Measurements from ENCODE around the gene PPP2CA. TPM values are rescaled to one million over a fixed set of nuclear protein-coding genes. Genes with fewer than 3 reads are reported as not detected.

The PPP2CA gene
- total RNA-seq, 4 donors from 2014 or later = 90.2 to 179 (median 155) TPM

DNA sequence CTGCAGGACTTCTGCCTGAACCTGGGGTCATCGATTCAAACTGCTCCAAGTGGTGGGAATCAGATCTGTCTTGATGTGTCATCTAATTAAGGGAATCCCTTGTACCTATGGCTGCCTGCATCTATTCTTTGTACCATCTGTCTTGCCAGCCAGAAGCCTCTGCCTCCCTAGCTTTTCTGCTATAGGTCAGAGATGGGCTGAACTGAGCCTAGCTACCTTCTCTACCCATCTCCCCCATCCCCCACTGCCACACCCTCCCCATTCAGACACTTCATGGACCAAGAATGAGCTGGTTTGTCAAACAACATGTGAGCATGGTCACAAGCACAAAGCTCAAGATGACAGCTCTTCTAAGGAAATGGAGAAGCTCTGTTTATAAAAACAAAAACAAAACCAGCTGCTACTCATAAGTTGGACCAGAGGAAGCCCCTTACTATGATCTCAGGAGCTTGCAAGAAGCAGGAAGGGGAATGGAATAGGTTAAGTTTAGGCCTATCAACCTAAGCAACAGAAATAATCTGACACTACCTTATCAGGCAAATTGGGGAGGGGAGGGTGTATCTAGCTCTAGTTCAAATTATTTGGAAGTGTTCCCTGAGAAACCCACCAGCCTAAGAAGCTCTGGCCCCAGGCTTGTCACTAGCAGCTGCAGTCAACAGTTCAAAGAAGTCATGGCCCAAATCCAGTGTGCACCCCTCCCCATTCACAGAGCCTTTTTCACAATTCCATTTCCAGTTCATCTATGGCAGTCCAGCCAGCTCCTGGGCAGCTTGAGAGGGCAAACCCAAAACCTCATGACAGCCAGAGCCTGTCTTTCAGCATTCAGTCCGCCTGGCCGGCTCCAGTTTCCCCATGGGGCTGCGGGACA, 79.0 kb downstream of the PPP2CA start:
- H3K36me3 ChIP-seq = peaks cover 0 to 33% of the 10 kb centered on the region in 2 donors
- intact Hi-C loops (cut with DNase I; ENCODE audit: low total_unique reads) (loop anchor here (1.0 kb wide), 2 partner anchors 45 to 108 kb away; no protein-coding TSS in a partner anchor), in situ Hi-C loops (cut with MboI; ENCODE audit: low sequenced_read_pairs in 4 of 4) (loop anchor here (5.0 to 25.0 kb wide), 4 partner anchors 52 to 110 kb away; no protein-coding TSS in a partner anchor)
- ATAC-seq (no peak), DNase-seq (no peak)
- peaks cover 26 to 27% of the 10 kb centered on the region in 2 donors for H3K4me1 ChIP-seq
- H3K4me3 ChIP-seq = no peak overlapping the region
- TF ChIP-seq, protein P1, sequence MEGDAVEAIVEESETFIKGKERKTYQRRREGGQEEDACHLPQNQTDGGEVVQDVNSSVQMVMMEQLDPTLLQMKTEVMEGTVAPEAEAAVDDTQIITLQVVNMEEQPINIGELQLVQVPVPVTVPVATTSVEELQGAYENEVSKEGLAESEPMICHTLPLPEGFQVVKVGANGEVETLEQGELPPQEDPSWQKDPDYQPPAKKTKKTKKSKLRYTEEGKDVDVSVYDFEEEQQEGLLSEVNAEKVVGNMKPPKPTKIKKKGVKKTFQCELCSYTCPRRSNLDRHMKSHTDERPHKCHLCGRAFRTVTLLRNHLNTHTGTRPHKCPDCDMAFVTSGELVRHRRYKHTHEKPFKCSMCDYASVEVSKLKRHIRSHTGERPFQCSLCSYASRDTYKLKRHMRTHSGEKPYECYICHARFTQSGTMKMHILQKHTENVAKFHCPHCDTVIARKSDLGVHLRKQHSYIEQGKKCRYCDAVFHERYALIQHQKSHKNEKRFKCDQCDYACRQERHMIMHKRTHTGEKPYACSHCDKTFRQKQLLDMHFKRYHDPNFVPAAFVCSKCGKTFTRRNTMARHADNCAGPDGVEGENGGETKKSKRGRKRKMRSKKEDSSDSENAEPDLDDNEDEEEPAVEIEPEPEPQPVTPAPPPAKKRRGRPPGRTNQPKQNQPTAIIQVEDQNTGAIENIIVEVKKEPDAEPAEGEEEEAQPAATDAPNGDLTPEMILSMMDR (IDR thresholded peaks at IDR 0.05 in 4 of 5, conservative IDR thresholded peaks at IDR 0.05 in 1 of 5) = no peak
- no peak for TF ChIP-seq POLR2A (IDR thresholded peaks at IDR 0.05)
- H3K27me3 ChIP-seq = no peaks in the 10 kb centered on the region
- H3K9me3 ChIP-seq = no peaks in the 10 kb centered on the region
- peak overlapping the region; percentile 5 to 63 (median 40) for H3K27ac ChIP-seq

DNA sequence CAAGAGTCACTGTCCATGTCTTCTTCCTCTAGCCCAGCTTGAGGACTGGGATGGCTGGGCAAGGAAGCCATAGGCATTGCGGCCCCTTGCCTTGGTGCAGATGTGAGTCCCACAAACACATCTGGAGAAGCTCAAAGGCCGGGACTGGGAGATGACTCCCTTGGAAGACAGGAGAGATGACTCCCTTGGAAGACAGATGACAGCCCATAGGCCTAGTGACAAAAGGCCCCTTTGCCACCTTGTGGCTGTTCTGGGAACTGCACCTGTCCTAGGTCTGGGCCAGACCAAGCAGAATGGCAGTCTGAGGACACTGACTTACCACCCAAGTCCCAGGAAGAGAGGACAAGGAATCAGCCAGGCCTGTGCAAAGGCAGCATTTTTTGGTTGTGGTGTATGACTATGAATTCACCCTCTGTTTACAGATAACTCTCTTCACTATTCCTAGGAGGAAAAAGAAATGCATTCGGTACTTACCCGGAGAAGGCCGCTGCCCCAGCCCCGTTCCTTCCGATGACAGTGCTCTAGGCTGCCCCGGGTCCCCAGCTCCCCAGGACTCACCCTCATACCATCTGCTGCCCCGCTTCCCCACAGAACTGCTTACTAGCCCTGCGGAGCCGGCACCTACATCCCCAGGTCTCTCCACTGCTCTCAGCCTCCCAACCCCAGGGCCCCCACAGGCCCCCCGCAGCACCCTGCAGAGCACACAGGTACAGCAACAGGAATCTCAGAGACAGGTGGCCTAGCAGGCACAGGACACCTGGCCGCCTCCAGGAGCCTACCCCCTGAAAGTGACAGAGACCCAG, 79.9 kb downstream of the PPP2CA start:
- peaks cover 24 to 26% of the 10 kb centered on the region in 2 donors for H3K4me1 ChIP-seq
- H3K36me3 ChIP-seq = peaks cover 0 to 30% of the 10 kb centered on the region in 2 donors
- intact Hi-C loops (cut with DNase I; ENCODE audit: low total_unique reads) (loop anchor here (1.0 kb wide), 2 partner anchors 44 to 107 kb away; no protein-coding TSS in a partner anchor), in situ Hi-C loops (cut with MboI; ENCODE audit: low sequenced_read_pairs in 4 of 4) (loop anchor here (5.0 to 25.0 kb wide), 4 partner anchors 51 to 109 kb away; no protein-coding TSS in a partner anchor)
- TF ChIP-seq, protein P1 (IDR thresholded peaks at IDR 0.05 in 4 of 5, conservative IDR thresholded peaks at IDR 0.05 in 1 of 5) = peak; percentile 83 to 95 (median 93)
- no peak for TF ChIP-seq POLR2A (IDR thresholded peaks at IDR 0.05)
- no peaks in the 10 kb centered on the region for H3K9me3 ChIP-seq
- H3K27me3 ChIP-seq = no peaks in the 10 kb centered on the region
- peak overlapping the region in 1 of 4 donors; percentile 52 for H3K27ac ChIP-seq
- peak in 1 of 2 donors; percentile 75 for DNase-seq
- peak; percentile 85 to 91 for ATAC-seq
- no peak overlapping the region for H3K4me3 ChIP-seq

DNA sequence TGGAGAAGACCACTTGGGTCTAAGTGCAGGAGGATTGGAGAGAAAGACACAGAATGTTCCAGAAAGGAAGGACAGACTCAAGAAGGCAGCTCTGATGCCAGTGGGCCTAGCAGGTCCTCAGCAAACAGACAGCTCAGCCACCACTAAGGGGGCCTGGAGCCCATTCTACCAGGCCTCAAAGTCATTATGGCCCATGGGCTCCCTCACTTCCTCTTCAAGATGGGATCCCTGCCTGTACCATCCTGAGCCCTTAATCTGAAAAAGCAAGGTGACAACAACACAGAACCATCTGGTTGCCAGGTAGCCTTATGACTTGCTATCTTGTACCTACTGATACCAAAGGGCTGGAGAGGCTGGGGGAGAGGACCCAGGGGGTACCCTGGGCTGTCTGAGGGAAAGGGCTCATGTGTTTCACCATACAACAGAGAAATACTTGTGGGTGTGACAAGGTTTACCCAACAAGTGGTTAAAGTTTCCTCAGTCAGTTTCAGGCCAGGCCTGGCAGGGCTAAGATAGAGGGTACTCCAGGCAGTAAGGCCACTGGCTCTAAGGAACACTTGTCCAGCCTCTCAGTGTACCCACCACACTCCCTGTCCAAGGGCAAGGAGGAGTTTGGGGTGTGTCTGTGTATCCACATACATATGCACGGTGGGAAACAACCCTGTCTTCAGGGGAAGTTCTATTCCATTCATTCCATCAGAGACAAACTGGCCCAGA, 80.7 kb downstream of the PPP2CA start:
- H3K27ac ChIP-seq = no peak overlapping the region
- no peaks in the 10 kb centered on the region for H3K9me3 ChIP-seq
- peaks cover 0 to 28% of the 10 kb centered on the region in 2 donors for H3K36me3 ChIP-seq
- DNase-seq (no peak), ATAC-seq (no peak)
- intact Hi-C loops (cut with DNase I; ENCODE audit: low total_unique reads) (no loop called here), in situ Hi-C loops (cut with MboI; ENCODE audit: low sequenced_read_pairs in 4 of 4) (loop anchor here (5.0 to 25.0 kb wide), 4 partner anchors 50 to 108 kb away; no protein-coding TSS in a partner anchor)
- no peak for TF ChIP-seq POLR2A (IDR thresholded peaks at IDR 0.05)
- TF ChIP-seq, protein P1 (IDR thresholded peaks at IDR 0.05 in 4 of 5, conservative IDR thresholded peaks at IDR 0.05 in 1 of 5) = no peak
- H3K27me3 ChIP-seq = no peaks in the 10 kb centered on the region
- peaks cover 21 to 32% of the 10 kb centered on the region in 2 donors for H3K4me1 ChIP-seq
- no peak overlapping the region for H3K4me3 ChIP-seq

Small RNA genes lying within 50 kb of the gene (microRNA-seq; reads per million reads assigned to microRNA genes)
- 0 to 0.85 reads per million in 2 donors for gene MIR3661 (ENCODE audit: borderline replicate concordance in 2 of 2)

Other genes starting within 250 kb of the PPP2CA start
- 100 to 1,000 TPM; 412 to 611 (median 495) TPM for gene VDAC1, start 221.1 kb downstream of the PPP2CA start, total RNA-seq
- 1 to 10 TPM in 1 of 4 donors, under 1 TPM in 3; 0.25 to 2.1 (median 0.66) TPM for gene TCF7, start 111.4 kb downstream of the PPP2CA start, total RNA-seq
- 100 to 1,000 TPM; 318 to 499 (median 476) TPM for gene SKP1, start 49.1 kb downstream of the PPP2CA start, total RNA-seq
- 10 to 100 TPM in 1 of 4 donors, 1 to 10 TPM in 2, under 1 TPM in 1; 0.36 to 10.4 (median 5.1) TPM for gene CDKL3, start 141.1 kb upstream of the PPP2CA start, total RNA-seq
- 100 to 1,000 TPM in 1 of 4 donors, 10 to 100 TPM in 3; 22.2 to 124 (median 70.3) TPM for gene UBE2B, start 145.5 kb upstream of the PPP2CA start, total RNA-seq
- 10 to 100 TPM; 23.6 to 58.5 (median 37.4) TPM for gene CDKN2AIPNL, start 185.8 kb upstream of the PPP2CA start, total RNA-seq